SK-N-SH (cell line): ENCODE measurements around the gene PDE4B. TPM values are rescaled to one million over a fixed set of nuclear protein-coding genes. Genes with fewer than 3 reads are reported as not detected.

Source experiments
- CTCF ChIA-PET: fragments of 300-600, 350-600 bp; formaldehyde crosslinking; extraction: SDS; loops from one replicate; lab custom pipeline; 2021; lab: Yijun Ruan, JAX
- POLR2A ChIA-PET: fragments of 350-600 bp; sonication (Branson Sonifier 250); formaldehyde crosslinking; extraction: SDS; loops from one replicate; lab custom pipeline; 2020; ENCODE audit warnings: antibody characterized with exemption, inconsistent platforms; lab: Yijun Ruan, JAX
- DNase-seq: peaks from one replicate; pipeline ENCODE4 v3.0.0; 2012
- H2AFZ ChIP-seq: fragments of 200-600 bp; sonication (generic); 2 replicates; pipeline ENCODE4 v1.8.1; 2016; ENCODE audit warnings: antibody characterized with exemption, mild to moderate bottlenecking, low read depth
- H3F3A ChIP-seq: fragments of 200-600 bp; sonication (generic); replicated peaks from 2 replicates; pipeline ENCODE3; 2016; ENCODE audit warnings: antibody characterized with exemption, mild to moderate bottlenecking; ENCODE audit not compliant: insufficient read depth
- H3K27ac ChIP-seq, 2 experiments: fragments of 200-500 bp in 1 of 2; fragments of 200-600 bp in 1 of 2; sonication (Bioruptor generic) in 1 of 2; sonication (generic), shearing (Covaris generic) in 1 of 2; 2 replicates each; pipeline versions ENCODE4 v1.5.1 to v1.6.1; 2014 to 2016; ENCODE audit warnings: low read depth in 2 of 2, inconsistent platforms in 1 of 2, low read length in 1 of 2, mild to moderate bottlenecking in 1 of 2, mixed read lengths in 1 of 2
- H3K27me3 ChIP-seq: fragments of 200-600 bp; sonication (generic), shearing (Covaris generic); 2 replicates; pipeline ENCODE4 v1.6.1; 2016; ENCODE audit warnings: mixed run types; ENCODE audit not compliant: insufficient read depth
- H3K36me3 ChIP-seq, 2 experiments: fragments of 200-500 bp in 1 of 2; fragments of 200-600 bp in 1 of 2; sonication (Bioruptor generic) in 1 of 2; sonication (generic) in 1 of 2; replicated peaks in 1 of 2; 2 replicates each; pipeline versions ENCODE3 to v1.5.1; 2014 to 2016; ENCODE audit warnings: low read length in 1 of 2, mild to moderate bottlenecking in 1 of 2; ENCODE audit not compliant: insufficient read depth in 2 of 2, control insufficient read depth in 1 of 2
- H3K4me1 ChIP-seq, 2 experiments: fragments of 200-500 bp in 1 of 2; fragments of 200-600 bp in 1 of 2; sonication (Bioruptor generic) in 1 of 2; sonication (generic), shearing (Covaris generic) in 1 of 2; 2 replicates each; pipeline versions ENCODE4 v1.5.1 to v1.6.1; 2014 to 2016; ENCODE audit warnings: low read depth in 1 of 2, low read length in 1 of 2, mixed run types in 1 of 2; ENCODE audit not compliant: insufficient read depth in 2 of 2, control insufficient read depth in 1 of 2
- H3K4me2 ChIP-seq: fragments of 200-600 bp; sonication (generic), shearing (Covaris generic); 2 replicates; pipeline ENCODE4 v1.6.1; 2017; ENCODE audit warnings: mixed run types
- H3K4me3 ChIP-seq, 2 experiments: fragments of 200-500 bp in 1 of 2; fragments of 200-600 bp in 1 of 2; sonication (Bioruptor generic) in 1 of 2; sonication (generic), shearing (Covaris generic) in 1 of 2; 2 replicates each; pipeline versions ENCODE4 v1.5.1 to v1.8.1; 2014 to 2016; ENCODE audit warnings: low read depth in 2 of 2, inconsistent platforms in 1 of 2, low read length in 1 of 2, mild to moderate bottlenecking in 1 of 2, mixed read lengths in 1 of 2, moderate library complexity in 1 of 2
- H3K79me2 ChIP-seq: fragments of 200-600 bp; sonication (generic); 2 replicates; pipeline ENCODE4 v1.8.1; 2017; ENCODE audit warnings: mild to moderate bottlenecking; ENCODE audit not compliant: insufficient read depth
- H3K9ac ChIP-seq: fragments of 200-600 bp; sonication (generic); 2 replicates; pipeline ENCODE4 v1.6.1; 2017; ENCODE audit warnings: mixed run types
- H3K9me2 ChIP-seq: fragments of 200-600 bp; sonication (generic); 2 replicates; pipeline ENCODE4 v1.6.1; 2017; ENCODE audit warnings: mixed run types
- H3K9me3 ChIP-seq: fragments of 200-600 bp; sonication (generic); 2 replicates; pipeline ENCODE4 v1.6.1; 2017; ENCODE audit warnings: mixed run types, mild to moderate bottlenecking, moderate library complexity
- H4K20me1 ChIP-seq: fragments of 200-600 bp; sonication (generic); 2 replicates; pipeline ENCODE4 v1.6.1; 2017; ENCODE audit warnings: mild to moderate bottlenecking, mixed run types; ENCODE audit not compliant: insufficient read depth
- CHD2 ChIP-seq: fragments of 150-350 bp; IDR thresholded peaks from 2 replicates; pipeline ENCODE4 v1.6.1; 2018; ENCODE audit warnings: low read length; ENCODE audit not compliant: partially characterized antibody
- CTCF ChIP-seq: fragments of 200-600 bp; sonication (generic); IDR thresholded peaks from 2 replicates; pipeline ENCODE4 v1.6.1; 2017; ENCODE audit warnings: antibody characterized with exemption, mild to moderate bottlenecking, moderate library complexity
- ELF1 ChIP-seq: IDR thresholded peaks from 2 replicates; pipeline ENCODE4 v1.4.0; 2012
- EP300 ChIP-seq, 2 experiments: IDR thresholded peaks; 2 replicates each; pipeline versions ENCODE4 v1.4.0 to v1.6.1; 2012; ENCODE audit warnings: borderline replicate concordance in 1 of 2, low read depth in 1 of 2, low read length in 1 of 2
- MAX ChIP-seq: IDR thresholded peaks from 2 replicates; pipeline ENCODE4 v1.4.0; 2012; ENCODE audit warnings: low read depth
- POLR2AphosphoS5 ChIP-seq: IDR thresholded peaks from 2 replicates; pipeline ENCODE4 v1.6.1; 2012; ENCODE audit warnings: low read depth, low read length
- REST ChIP-seq: IDR thresholded peaks from 2 replicates; pipeline ENCODE4 v1.6.1; 2012; ENCODE audit warnings: mild to moderate bottlenecking, low read depth, low read length, moderate library complexity
- RFX5 ChIP-seq: IDR thresholded peaks from 2 replicates; pipeline ENCODE4 v1.6.1; 2012; ENCODE audit warnings: mild to moderate bottlenecking, improper control_type of control experiment, low read length
- SMC3 ChIP-seq: IDR thresholded peaks from 2 replicates; pipeline ENCODE4 v1.6.1; 2012; ENCODE audit warnings: low read depth, low read length, improper control_type of control experiment
- TAF1 ChIP-seq: IDR thresholded peaks from 2 replicates; pipeline ENCODE4 v1.6.1; 2012; ENCODE audit warnings: low read depth, mild to moderate bottlenecking, low read length, moderate library complexity, borderline replicate concordance
- WGBS: methylation state at CpG from one replicate; pipeline ENCODE4 v1.1.6; 2017; ENCODE audit warnings: low lambda C conversion rate; 5-methylcytosine and 5-hydroxymethylcytosine counted together
- polyA plus RNA-seq, 3 experiments: library from polyadenylated mRNA; depleted of rRNA; stranded (reverse); fragments of >200 nt; gene quantifications; 2 replicates each; pipeline ENCODE4 v1.2.3, GENCODE V29; 2012

The PDE4B gene
- polyA plus RNA-seq, 1 of the 3 experiments (the other 2 are of a cell fraction), result 1.9 TPM

GRCh38 chr1:66401244-66401643, 608.5 kb downstream of the PDE4B start (continued):
- TF ChIP-seq RFX5 (no peak), EP300 (IDR thresholded peaks at IDR 0.05; ENCODE audit: borderline replicate concordance in 1 of 2, low read depth in 1 of 2, low read length in 1 of 2) (no peak), ELF1 (no peak), CHD2 (no peak), POLR2AphosphoS5 (no peak), REST (no peak)

GRCh38 chr1:66402194-66402593, 609.5 kb downstream of the PDE4B start:
- Histone ChIP-seq H4K20me1 (no peaks in the 10 kb centered on the region), H3K9me2 (no peaks in the 10 kb centered on the region), H3K4me2 (no peak overlapping the region), H3K4me3 (no peak overlapping the region), H3K27ac (no peak overlapping the region), H3K79me2 (no peaks in the 10 kb centered on the region), H3K9me3 (no peaks in the 10 kb centered on the region), H3K4me1 (no peaks in the 10 kb centered on the region; a peak in 2 of 4 replicates), H3K9ac (no peak overlapping the region), H3F3A (no peaks in the 10 kb centered on the region), H3K27me3 (no peaks in the 10 kb centered on the region), H2AFZ (no peak overlapping the region), H3K36me3 (no peaks in the 10 kb centered on the region)
- ChIA-PET POLR2A (no interaction called here), CTCF (interaction anchor here (0.6 to 1.1 kb wide), 4 partner anchors 19 to 528 kb away, joined by 3 read pairs; no protein-coding TSS in a partner anchor)
- WGBS, result 86% methylated on average over 1 of the region's 1 CpG
- no peak for DNase-seq
- TF ChIP-seq TAF1 (no peak), CTCF (no peak), MAX (no peak), SMC3 (no peak), RFX5 (no peak)
